GM12878 (cell line): ENCODE measurements around the gene COL18A1.

Source experiments
- BMI1 ChIP-seq: fragments of 450-650 bp; IDR thresholded peaks from 2 replicates; pipeline ENCODE4 v1.6.1; 2016; ENCODE audit warnings: mild to moderate bottlenecking, moderate library complexity, borderline replicate concordance
- CBX5 ChIP-seq: sonication (generic); IDR thresholded peaks from 2 replicates; pipeline ENCODE4 v1.6.1; 2016; ENCODE audit warnings: low read depth, moderate library complexity, mild to moderate bottlenecking, inconsistent platforms
- TF ChIP-seq, protein P1 (sequence below): fragments of 450-650 bp; IDR thresholded peaks from 2 replicates; pipeline ENCODE4 v1.6.1; 2017; ENCODE audit warnings: mild to moderate bottlenecking
- TF ChIP-seq, protein P2 (sequence below), 3 experiments: IDR thresholded peaks in 2 of 3; conservative IDR thresholded peaks in 1 of 3; 2 replicates each; pipeline ENCODE4 v1.5.1; 2011; ENCODE audit warnings: low read depth in 3 of 3, low read length in 3 of 3, mild to moderate bottlenecking in 3 of 3, control low read depth in 2 of 3, moderate library complexity in 2 of 3, inconsistent platforms in 1 of 3, mixed read lengths in 1 of 3; ENCODE audit not compliant: control insufficient read depth in 2 of 3, insufficient read depth in 1 of 3; ENCODE audit errors: extremely low read depth in 1 of 3

GRCh38 chr21:45513741-45514310 lies 108.9 kb downstream of the COL18A1 start:
- TF ChIP-seq CBX5 (no peak), BMI1 (no peak)
- TF ChIP-seq, protein P1, sequence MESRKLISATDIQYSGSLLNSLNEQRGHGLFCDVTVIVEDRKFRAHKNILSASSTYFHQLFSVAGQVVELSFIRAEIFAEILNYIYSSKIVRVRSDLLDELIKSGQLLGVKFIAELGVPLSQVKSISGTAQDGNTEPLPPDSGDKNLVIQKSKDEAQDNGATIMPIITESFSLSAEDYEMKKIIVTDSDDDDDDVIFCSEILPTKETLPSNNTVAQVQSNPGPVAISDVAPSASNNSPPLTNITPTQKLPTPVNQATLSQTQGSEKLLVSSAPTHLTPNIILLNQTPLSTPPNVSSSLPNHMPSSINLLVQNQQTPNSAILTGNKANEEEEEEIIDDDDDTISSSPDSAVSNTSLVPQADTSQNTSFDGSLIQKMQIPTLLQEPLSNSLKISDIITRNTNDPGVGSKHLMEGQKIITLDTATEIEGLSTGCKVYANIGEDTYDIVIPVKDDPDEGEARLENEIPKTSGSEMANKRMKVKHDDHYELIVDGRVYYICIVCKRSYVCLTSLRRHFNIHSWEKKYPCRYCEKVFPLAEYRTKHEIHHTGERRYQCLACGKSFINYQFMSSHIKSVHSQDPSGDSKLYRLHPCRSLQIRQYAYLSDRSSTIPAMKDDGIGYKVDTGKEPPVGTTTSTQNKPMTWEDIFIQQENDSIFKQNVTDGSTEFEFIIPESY, result no peak
- TF ChIP-seq, protein P2, sequence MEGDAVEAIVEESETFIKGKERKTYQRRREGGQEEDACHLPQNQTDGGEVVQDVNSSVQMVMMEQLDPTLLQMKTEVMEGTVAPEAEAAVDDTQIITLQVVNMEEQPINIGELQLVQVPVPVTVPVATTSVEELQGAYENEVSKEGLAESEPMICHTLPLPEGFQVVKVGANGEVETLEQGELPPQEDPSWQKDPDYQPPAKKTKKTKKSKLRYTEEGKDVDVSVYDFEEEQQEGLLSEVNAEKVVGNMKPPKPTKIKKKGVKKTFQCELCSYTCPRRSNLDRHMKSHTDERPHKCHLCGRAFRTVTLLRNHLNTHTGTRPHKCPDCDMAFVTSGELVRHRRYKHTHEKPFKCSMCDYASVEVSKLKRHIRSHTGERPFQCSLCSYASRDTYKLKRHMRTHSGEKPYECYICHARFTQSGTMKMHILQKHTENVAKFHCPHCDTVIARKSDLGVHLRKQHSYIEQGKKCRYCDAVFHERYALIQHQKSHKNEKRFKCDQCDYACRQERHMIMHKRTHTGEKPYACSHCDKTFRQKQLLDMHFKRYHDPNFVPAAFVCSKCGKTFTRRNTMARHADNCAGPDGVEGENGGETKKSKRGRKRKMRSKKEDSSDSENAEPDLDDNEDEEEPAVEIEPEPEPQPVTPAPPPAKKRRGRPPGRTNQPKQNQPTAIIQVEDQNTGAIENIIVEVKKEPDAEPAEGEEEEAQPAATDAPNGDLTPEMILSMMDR (IDR thresholded peaks at IDR 0.05 in 2 of 3, conservative IDR thresholded peaks at IDR 0.05 in 1 of 3; ENCODE audit: control insufficient read depth in 2 of 3, extremely low read depth in 1 of 3, insufficient read depth in 1 of 3, low read depth in 3 of 3, low read length in 3 of 3), result no peak
